HEK293 (cell line): ENCODE results near the gene PRPS2.

Source experiments
- CTCF ChIP-seq: fragments of 450-650 bp; formaldehyde crosslinking; IDR thresholded peaks from 2 replicates; pipeline ENCODE4 v1.5.1; 2016; ENCODE audit warnings: missing biosample characterization, missing genetic modification characterization
- EGR2 ChIP-seq: fragments of 450-650 bp; formaldehyde crosslinking; IDR thresholded peaks from 2 replicates; pipeline ENCODE4 v1.5.1; 2016; ENCODE audit warnings: low read depth, missing biosample characterization, missing genetic modification characterization
- IKZF3 ChIP-seq: fragments of 450-650 bp; IDR thresholded peaks from 2 replicates; pipeline ENCODE4 v1.5.0; 2018; ENCODE audit warnings: missing biosample characterization, mild to moderate bottlenecking, missing genetic modification characterization, moderate library complexity
- MYNN ChIP-seq: fragments of 450-650 bp; formaldehyde crosslinking; IDR thresholded peaks from 2 replicates; pipeline ENCODE4 v1.5.1; 2016; ENCODE audit warnings: missing biosample characterization, missing genetic modification characterization, borderline replicate concordance
- PBX3 ChIP-seq: sonication (generic); formaldehyde crosslinking; IDR thresholded peaks from 2 replicates; pipeline ENCODE4 v1.8.1; 2022; ENCODE audit warnings: mild to moderate bottlenecking, moderate library complexity, missing genetic modification reagents
- SP2 ChIP-seq: fragments of 450-650 bp; formaldehyde crosslinking; IDR thresholded peaks from 2 replicates; pipeline ENCODE4 v1.5.1; 2016; ENCODE audit warnings: missing biosample characterization, missing genetic modification characterization
- TCF7L2 ChIP-seq: IDR thresholded peaks from 2 replicates; pipeline ENCODE4 v1.6.1; 2011; ENCODE audit warnings: low read depth, mild to moderate bottlenecking, inconsistent platforms, low read length, moderate library complexity, borderline replicate concordance
- ZBTB44 ChIP-seq: fragments of 450-650 bp; IDR thresholded peaks from 2 replicates; pipeline ENCODE4 v1.5.1; 2018; ENCODE audit warnings: missing biosample characterization, mild to moderate bottlenecking, missing genetic modification characterization
- ZNF175 ChIP-seq: fragments of 450-650 bp; formaldehyde crosslinking; IDR thresholded peaks from 2 replicates; pipeline ENCODE4 v1.5.1; 2016; ENCODE audit warnings: missing biosample characterization, missing genetic modification characterization
- ZNF248 ChIP-seq: fragments of 450-650 bp; formaldehyde crosslinking; IDR thresholded peaks from 2 replicates; pipeline ENCODE4 v1.5.1; 2017; ENCODE audit warnings: missing biosample characterization, missing genetic modification characterization
- ZNF449 ChIP-seq: fragments of 450-650 bp; formaldehyde crosslinking; IDR thresholded peaks from 2 replicates; pipeline ENCODE4 v1.5.1; 2017; ENCODE audit warnings: missing biosample characterization, mild to moderate bottlenecking, missing genetic modification characterization, moderate library complexity

- no peak for TF ChIP-seq CTCF (tag by site-specific recombination)
- no peak for TF ChIP-seq TCF7L2
- TF ChIP-seq MYNN (tag by site-specific recombination), result no peak
- TF ChIP-seq ZNF175 (tag by site-specific recombination), result no peak
- no peak for TF ChIP-seq ZBTB44 (tag by site-specific recombination)
- no peak for TF ChIP-seq IKZF3 (tag by site-specific recombination)
- TF ChIP-seq PBX3, result no peak
- no peak for TF ChIP-seq ZNF248 (tag by site-specific recombination)
- TF ChIP-seq EGR2 (tag by site-specific recombination), result no peak
- no peak for TF ChIP-seq SP2 (tag by site-specific recombination)
- no peak for TF ChIP-seq ZNF449 (tag by site-specific recombination)
These were observed 80.0 kb downstream of the PRPS2 start for GRCh38 chrX:12871257-12871656.
